GM04504 (cell line): ENCODE data around the gene DIP2B.
A peak's percentile ranks its signal among the peaks of the same experiment; 100 is the strongest.
"Not testable (repeated sequence)": the region's sequence is repeated elsewhere in the genome, so short reads cannot be mapped to it uniquely, and the experiment has no call there.

Source experiments
- DNase-seq: peaks from one replicate; pipeline ENCODE4 v3.0.0-alpha.2; 2012; ENCODE audit warnings: low read depth

DIP2B gene, protein sequence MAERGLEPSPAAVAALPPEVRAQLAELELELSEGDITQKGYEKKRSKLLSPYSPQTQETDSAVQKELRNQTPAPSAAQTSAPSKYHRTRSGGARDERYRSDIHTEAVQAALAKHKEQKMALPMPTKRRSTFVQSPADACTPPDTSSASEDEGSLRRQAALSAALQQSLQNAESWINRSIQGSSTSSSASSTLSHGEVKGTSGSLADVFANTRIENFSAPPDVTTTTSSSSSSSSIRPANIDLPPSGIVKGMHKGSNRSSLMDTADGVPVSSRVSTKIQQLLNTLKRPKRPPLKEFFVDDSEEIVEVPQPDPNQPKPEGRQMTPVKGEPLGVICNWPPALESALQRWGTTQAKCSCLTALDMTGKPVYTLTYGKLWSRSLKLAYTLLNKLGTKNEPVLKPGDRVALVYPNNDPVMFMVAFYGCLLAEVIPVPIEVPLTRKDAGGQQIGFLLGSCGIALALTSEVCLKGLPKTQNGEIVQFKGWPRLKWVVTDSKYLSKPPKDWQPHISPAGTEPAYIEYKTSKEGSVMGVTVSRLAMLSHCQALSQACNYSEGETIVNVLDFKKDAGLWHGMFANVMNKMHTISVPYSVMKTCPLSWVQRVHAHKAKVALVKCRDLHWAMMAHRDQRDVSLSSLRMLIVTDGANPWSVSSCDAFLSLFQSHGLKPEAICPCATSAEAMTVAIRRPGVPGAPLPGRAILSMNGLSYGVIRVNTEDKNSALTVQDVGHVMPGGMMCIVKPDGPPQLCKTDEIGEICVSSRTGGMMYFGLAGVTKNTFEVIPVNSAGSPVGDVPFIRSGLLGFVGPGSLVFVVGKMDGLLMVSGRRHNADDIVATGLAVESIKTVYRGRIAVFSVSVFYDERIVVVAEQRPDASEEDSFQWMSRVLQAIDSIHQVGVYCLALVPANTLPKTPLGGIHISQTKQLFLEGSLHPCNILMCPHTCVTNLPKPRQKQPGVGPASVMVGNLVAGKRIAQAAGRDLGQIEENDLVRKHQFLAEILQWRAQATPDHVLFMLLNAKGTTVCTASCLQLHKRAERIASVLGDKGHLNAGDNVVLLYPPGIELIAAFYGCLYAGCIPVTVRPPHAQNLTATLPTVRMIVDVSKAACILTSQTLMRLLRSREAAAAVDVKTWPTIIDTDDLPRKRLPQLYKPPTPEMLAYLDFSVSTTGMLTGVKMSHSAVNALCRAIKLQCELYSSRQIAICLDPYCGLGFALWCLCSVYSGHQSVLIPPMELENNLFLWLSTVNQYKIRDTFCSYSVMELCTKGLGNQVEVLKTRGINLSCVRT (N-terminal part only)

DNA sequence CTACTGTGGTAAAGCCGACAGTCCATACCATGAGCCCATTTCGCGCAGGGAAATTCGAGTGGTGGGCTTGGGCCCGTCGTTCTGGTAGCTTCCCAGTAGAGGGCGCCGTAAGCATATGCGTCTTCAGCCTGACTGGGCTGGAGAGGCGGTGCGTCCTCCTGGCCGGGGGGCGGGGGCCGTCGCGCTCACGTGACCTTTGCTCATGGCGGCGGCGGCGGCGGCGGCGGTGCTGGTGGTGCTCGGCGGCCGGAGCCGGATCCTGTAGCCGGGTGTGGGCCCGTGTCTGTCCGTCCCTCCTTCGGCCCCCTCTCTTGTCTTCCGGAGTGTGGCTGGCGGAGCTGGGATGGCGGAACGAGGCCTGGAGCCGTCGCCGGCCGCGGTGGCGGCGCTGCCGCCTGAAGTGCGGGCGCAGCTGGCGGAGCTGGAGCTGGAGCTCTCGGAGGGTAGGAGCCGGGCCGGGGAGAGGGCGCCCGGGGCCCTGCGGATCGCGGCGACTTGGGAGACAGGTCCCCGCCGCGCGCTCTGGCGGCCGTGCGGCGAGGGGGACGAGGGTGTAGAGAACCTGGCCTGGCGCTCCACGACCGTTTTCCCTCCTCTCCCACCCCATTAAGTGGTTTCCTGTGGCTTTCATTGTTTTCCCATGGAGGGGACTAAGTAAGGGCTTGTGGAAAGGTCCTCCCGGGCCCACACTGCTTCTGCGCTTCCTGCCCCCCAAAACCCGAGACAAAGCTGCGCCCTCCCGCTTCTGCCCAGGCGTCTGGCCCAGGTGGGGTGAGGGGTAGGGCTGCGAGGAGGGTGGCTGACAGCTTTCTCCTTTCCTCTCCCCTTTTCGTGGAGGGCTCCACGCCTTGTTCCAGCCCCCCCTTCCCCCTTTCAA, at the start of gene DIP2B:
TSS of gene DIP2B (plus strand) at position 188 of the 877 bp plus-strand sequence. CDS start at position 344, 156 bp downstream.
- DNase-seq: peak; percentile 69

GRCh38 chr12:50458606-50459005, 46.2 kb upstream of the DIP2B start:
- DNase-seq: no peak

DNA sequence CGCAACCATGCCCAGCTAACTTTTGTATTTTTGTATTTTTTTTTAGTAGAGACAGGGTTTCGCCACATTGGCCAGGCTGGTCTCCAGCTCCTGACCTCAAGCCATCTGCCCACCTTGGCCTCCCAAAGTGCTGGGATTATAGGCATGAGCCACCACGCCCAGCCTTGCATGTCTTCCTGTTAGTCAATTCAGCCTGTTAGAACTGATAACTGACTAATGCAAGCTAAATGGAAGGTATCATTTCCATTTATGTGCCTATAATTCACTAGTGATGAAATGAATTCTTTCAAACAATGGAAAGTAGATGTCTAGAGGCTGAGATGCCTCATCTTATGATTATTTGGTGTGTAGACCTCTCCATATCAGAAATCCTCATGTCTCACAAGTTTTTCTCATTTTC, 37.3 kb upstream of the DIP2B start:
- no peak for DNase-seq

GRCh38 chr12:50477241-50477832, 27.4 kb upstream of the DIP2B start:
- DNase-seq: no peak

DNA sequence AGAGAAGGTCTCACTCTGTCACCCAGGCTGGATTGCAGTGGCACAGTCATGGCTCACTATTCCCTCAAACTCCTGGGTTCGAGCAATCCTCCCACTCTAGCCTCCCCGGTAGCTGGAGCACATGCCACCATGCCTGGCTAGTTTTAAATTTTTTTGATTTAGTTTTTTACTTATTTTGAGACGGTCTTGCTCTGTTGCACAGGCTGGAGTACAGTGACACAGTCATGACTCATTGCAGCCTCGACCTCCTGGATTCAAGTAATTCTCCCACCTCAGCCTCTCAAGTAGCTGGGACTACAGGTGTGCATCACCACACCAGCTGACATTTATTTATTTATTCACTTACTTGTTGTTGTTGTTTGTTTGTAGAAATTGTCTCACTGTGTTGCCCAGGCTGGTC, 22.2 kb upstream of the DIP2B start:
- DNase-seq: no peak

- DNase-seq: no peak
These were observed 21.3 kb upstream of the DIP2B start for GRCh38 chr12:50483488-50483887.

DNA sequence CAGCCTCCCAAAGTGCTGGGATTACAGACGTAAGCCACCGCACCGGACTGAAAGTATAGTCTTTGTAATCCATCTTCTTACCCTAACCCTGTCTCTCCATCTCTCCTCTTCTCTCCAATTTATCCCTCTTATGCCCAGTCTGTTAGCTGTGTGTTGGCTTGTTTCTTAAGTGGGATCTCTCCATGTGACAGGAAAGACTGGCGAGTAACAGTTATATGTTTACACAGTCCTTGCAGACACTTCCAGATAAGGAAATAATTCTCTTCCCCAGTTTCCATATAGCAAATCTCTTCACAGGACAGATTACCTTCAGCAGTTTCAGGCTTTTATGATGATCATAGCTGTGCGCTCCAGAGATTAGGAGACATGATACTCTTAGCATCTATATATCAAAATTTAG, 16.0 kb upstream of the DIP2B start:
- no peak for DNase-seq

DNA sequence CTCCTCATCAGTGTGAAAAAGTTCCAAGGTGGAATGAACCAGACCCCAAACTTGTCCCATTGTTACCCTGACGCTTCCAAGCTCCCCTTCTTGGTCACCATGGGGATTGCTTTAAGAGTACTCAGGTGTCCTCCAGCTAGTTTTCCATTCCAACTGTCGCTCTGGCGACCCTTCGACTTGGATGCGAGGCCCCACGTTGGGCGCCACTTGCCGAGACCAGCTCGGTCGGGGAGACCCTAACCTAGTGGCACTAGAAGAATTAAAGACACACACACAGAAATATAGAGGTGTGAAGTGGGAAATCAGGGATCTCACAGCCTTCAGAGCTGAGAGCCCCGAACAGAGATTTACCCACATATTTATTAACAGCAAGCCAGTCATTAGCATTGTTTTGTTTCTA, 6.7 kb upstream of the DIP2B start:
- not testable (repeated sequence) for DNase-seq

DNA sequence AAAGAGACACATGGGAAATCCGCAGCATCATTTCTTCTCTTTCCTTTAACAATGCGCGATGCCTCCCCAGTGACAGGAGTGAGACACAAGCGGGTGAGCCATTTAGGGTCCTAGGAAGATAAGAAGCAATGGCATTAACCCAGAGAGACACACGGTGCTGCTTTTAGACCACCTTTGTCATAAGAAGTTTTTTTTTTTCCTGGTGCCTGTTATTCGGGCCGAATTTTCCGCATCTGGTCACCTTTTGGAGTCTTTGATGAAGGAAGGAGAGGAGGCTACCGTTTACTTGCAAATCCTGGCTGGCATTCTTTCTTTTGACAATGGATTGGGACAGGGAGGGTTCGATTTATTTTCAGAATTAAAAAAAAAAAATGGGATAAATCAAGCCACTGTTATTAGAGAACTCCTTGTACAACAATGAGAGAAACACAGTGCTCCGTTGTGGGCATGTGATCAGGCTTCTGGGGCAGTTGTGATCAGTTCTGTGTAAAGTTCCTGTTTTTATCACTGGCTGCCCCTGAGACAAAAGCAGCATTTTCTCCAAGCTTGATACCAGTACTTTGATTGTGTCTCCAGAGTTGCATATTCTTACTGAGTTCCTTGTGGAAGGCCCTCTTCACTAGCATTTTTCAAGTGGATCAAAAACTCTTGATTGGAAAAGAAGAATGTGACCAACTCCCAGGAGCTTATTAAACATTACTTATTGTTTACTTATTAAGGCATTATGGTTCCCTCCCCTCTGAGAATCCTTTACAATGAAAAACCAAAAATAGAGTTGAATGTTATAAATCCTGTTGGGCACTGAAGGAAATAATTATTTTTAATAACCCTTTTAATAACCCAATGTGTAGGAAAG, 1.1 kb downstream of the DIP2B start:
- DNase-seq: no peak

- no peak for DNase-seq
These were observed 2.1 kb downstream of the DIP2B start for GRCh38 chr12:50506753-50507473.

GRCh38 chr12:50507474-50507838, 2.7 kb downstream of the DIP2B start:
- DNase-seq: no peak

DNA sequence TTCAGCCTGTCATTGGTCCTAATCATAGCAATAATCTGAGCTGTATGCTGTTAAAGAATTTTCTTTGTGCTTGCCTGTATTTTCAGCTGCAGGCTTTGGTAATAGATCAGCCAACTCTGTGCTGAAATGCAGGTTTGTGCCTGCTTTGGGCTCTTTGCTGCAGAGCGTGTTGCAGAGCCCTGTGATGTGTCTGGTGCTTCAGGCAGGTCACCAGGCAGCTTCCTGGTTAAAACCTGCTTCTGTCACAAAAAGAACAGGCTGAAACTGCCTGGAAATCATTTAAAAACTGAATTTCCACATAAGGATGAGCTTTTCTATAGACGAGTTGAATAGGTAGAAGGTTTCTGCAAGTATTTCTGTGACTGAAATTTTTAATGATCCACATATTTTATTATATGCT, 3.1 kb downstream of the DIP2B start:
- DNase-seq: no peak

GRCh38 chr12:50508414-50508813, 3.6 kb downstream of the DIP2B start:
- no peak for DNase-seq

- no peak for DNase-seq
These were observed 4.3 kb downstream of the DIP2B start for GRCh38 chr12:50508970-50509663.

GRCh38 chr12:50514526-50515276, 9.9 kb downstream of the DIP2B start:
- DNase-seq: no peak

- DNase-seq: no peak
These were observed 10.8 kb downstream of the DIP2B start for GRCh38 chr12:50515587-50515986.

DNA sequence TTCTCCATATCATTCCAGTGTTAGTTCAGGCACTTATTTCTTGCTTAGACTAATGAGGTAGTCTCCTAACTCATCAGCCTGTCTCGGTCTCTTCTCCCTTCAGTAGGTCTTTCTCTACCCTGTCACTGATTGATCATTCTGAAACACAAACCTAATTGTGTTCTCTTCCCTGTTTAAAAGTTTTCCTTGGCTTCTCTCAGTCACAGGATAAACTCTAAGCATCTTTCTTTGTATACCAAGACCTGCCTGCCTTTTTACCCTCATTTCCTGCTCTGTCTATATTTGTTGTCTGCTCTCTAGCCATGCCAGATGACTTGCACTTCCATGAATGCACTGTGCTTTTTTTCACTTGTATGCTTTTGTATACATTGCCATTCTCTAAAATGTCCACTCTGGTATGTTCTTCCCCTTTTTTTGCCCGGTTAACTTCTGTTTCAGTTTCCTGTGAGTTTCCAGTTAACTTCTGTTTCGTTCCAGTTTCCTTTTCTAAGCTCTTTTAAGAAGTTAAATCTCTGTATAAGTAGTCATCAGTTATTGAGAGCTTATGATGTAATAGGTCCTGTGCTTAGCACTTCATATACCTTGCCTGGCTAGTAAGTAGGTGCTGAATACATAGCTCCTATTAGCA, 12.8 kb downstream of the DIP2B start:
- DNase-seq: no peak
